Measurements from ENCODE around the gene BDKRB2.

BDKRB2 gene

GRCh38 chr14:96217376-96217913 lies 12.8 kb downstream of the BDKRB2 start:
- TF ChIP-seq ELF4 (IDR thresholded peaks at IDR 0.05) (no peak), PKNOX1 (IDR thresholded peaks at IDR 0.05) (no peak), SUZ12 (IDR thresholded peaks at IDR 0.05) (no peak), LEF1 (IDR thresholded peaks at IDR 0.05; ENCODE audit: borderline replicate concordance) (no peak), TARDBP (IDR thresholded peaks at IDR 0.05) (no peak), CTBP1 (IDR thresholded peaks at IDR 0.05; ENCODE audit: borderline replicate concordance) (no peak), FOXA1 (IDR thresholded peaks at IDR 0.05) (no peak), ZNF384 (IDR thresholded peaks at IDR 0.05) (no peak), ARNT (IDR thresholded peaks at IDR 0.05) (no peak)
- DNase-seq (ENCODE audit: extremely low spot score) = no peak
- ChIA-PET POLR2A (no interaction called here), CTCF (no interaction called here)

- CTCF ChIA-PET = no interaction called here
- no peak for TF ChIP-seq HDGF (IDR thresholded peaks at IDR 0.05; ENCODE audit: borderline replicate concordance)
- TF ChIP-seq LEF1 (IDR thresholded peaks at IDR 0.05; ENCODE audit: borderline replicate concordance) = no peak
- TF ChIP-seq FOXA1 (IDR thresholded peaks at IDR 0.05) = no peak
- TF ChIP-seq NFRKB (IDR thresholded peaks at IDR 0.05) = no peak
- no peak for TF ChIP-seq ARNT (IDR thresholded peaks at IDR 0.05)
- no peak for TF ChIP-seq CTBP1 (IDR thresholded peaks at IDR 0.05; ENCODE audit: borderline replicate concordance)
- no peak for TF ChIP-seq FOXM1 (IDR thresholded peaks at IDR 0.05; ENCODE audit: borderline replicate concordance)
- no peak for TF ChIP-seq ELF4 (IDR thresholded peaks at IDR 0.05)
- no peak for TF ChIP-seq ZNF384 (IDR thresholded peaks at IDR 0.05)
- TF ChIP-seq L3MBTL2 (conservative IDR thresholded peaks at IDR 0.05) = no peak
- TF ChIP-seq SUZ12 (IDR thresholded peaks at IDR 0.05) = no peak
- TF ChIP-seq PKNOX1 (IDR thresholded peaks at IDR 0.05) = no peak
- no peak for TF ChIP-seq TARDBP (IDR thresholded peaks at IDR 0.05)
- no peak for TF ChIP-seq FOXK2 (IDR thresholded peaks at IDR 0.05)
- TF ChIP-seq SP1 (IDR thresholded peaks at IDR 0.05) = no peak
- TF ChIP-seq BHLHE40 (IDR thresholded peaks at IDR 0.05; ENCODE audit: borderline replicate concordance) = no peak
- POLR2A ChIA-PET = no interaction called here
- no peak for DNase-seq (ENCODE audit: extremely low spot score)
Measured at GRCh38 chr14:96221109-96221650, 16.5 kb downstream of the BDKRB2 start.

GRCh38 chr14:96221841-96222240 lies 17.2 kb downstream of the BDKRB2 start:
- POLR2A ChIA-PET = no interaction called here
- DNase-seq (ENCODE audit: extremely low spot score) = no peak
- TF ChIP-seq ZNF384 (IDR thresholded peaks at IDR 0.05) = no peak
- TF ChIP-seq FOXA1 (IDR thresholded peaks at IDR 0.05) = no peak
- TF ChIP-seq TARDBP (IDR thresholded peaks at IDR 0.05) = no peak
- no peak for TF ChIP-seq SUZ12 (IDR thresholded peaks at IDR 0.05)
- TF ChIP-seq ELF4 (IDR thresholded peaks at IDR 0.05) = no peak
- TF ChIP-seq L3MBTL2 (conservative IDR thresholded peaks at IDR 0.05) = no peak
- TF ChIP-seq BHLHE40 (IDR thresholded peaks at IDR 0.05; ENCODE audit: borderline replicate concordance) = no peak
- no peak for TF ChIP-seq NFRKB (IDR thresholded peaks at IDR 0.05)
- no peak for TF ChIP-seq FOXK2 (IDR thresholded peaks at IDR 0.05)
- no peak for TF ChIP-seq PKNOX1 (IDR thresholded peaks at IDR 0.05)
- TF ChIP-seq LEF1 (IDR thresholded peaks at IDR 0.05; ENCODE audit: borderline replicate concordance) = no peak
- no peak for TF ChIP-seq SP1 (IDR thresholded peaks at IDR 0.05)
- CTCF ChIA-PET = no interaction called here

GRCh38 chr14:96224480-96225096 lies 19.9 kb downstream of the BDKRB2 start:
- TF ChIP-seq NFRKB (IDR thresholded peaks at IDR 0.05) = no peak
- no peak for TF ChIP-seq ELF4 (IDR thresholded peaks at IDR 0.05)
- no peak for TF ChIP-seq HDGF (IDR thresholded peaks at IDR 0.05; ENCODE audit: borderline replicate concordance)
- TF ChIP-seq L3MBTL2 (conservative IDR thresholded peaks at IDR 0.05) = no peak
- no peak for TF ChIP-seq FOXM1 (IDR thresholded peaks at IDR 0.05; ENCODE audit: borderline replicate concordance)
- TF ChIP-seq ZNF384 (IDR thresholded peaks at IDR 0.05) = no peak
- no peak for TF ChIP-seq PKNOX1 (IDR thresholded peaks at IDR 0.05)
- TF ChIP-seq CTBP1 (IDR thresholded peaks at IDR 0.05; ENCODE audit: borderline replicate concordance) = no peak
- TF ChIP-seq TARDBP (IDR thresholded peaks at IDR 0.05) = no peak
- no peak for DNase-seq (ENCODE audit: extremely low spot score)
- CTCF ChIA-PET = no interaction called here
- POLR2A ChIA-PET = no interaction called here

- ChIA-PET POLR2A (no interaction called here), CTCF (no interaction called here)
- DNase-seq (ENCODE audit: extremely low spot score) = no peak
- no peak for TF ChIP-seq LEF1 (IDR thresholded peaks at IDR 0.05; ENCODE audit: borderline replicate concordance)
- TF ChIP-seq L3MBTL2 (conservative IDR thresholded peaks at IDR 0.05) = no peak
- TF ChIP-seq FOXK2 (IDR thresholded peaks at IDR 0.05) = no peak
- TF ChIP-seq ELF4 (IDR thresholded peaks at IDR 0.05) = no peak
- TF ChIP-seq TARDBP (IDR thresholded peaks at IDR 0.05) = no peak
Measured at GRCh38 chr14:96225213-96225612, 20.6 kb downstream of the BDKRB2 start.

- peak; percentile 27 for DNase-seq (ENCODE audit: extremely low spot score)
- TF ChIP-seq FOXK2 (IDR thresholded peaks at IDR 0.05) (no peak), CTBP1 (IDR thresholded peaks at IDR 0.05; ENCODE audit: borderline replicate concordance) (no peak), ZNF384 (IDR thresholded peaks at IDR 0.05) (no peak), FOXM1 (IDR thresholded peaks at IDR 0.05; ENCODE audit: borderline replicate concordance) (no peak), SUZ12 (IDR thresholded peaks at IDR 0.05) (no peak), LEF1 (IDR thresholded peaks at IDR 0.05; ENCODE audit: borderline replicate concordance) (no peak), FOXA1 (IDR thresholded peaks at IDR 0.05) (no peak), NFRKB (IDR thresholded peaks at IDR 0.05) (no peak), TARDBP (IDR thresholded peaks at IDR 0.05) (no peak)
- POLR2A ChIA-PET = no interaction called here
- CTCF ChIA-PET = no interaction called here
Measured at GRCh38 chr14:96225745-96226151, 21.1 kb downstream of the BDKRB2 start.

All from HEK293T (cell line).